Measurements from ENCODE around the gene ADAMTS12. TPM values are rescaled to one million over a fixed set of nuclear protein-coding genes. Genes with fewer than 3 reads are reported as not detected.
A peak's percentile ranks its signal among the peaks of the same experiment; 100 is the strongest.
"Not testable (repeated sequence)": the region's sequence is repeated elsewhere in the genome, so short reads cannot be mapped to it uniquely, and the experiment has no call there.

Gene ADAMTS12
- total RNA-seq, 1 donor from 2014 or later = 49.4 TPM

DNA sequence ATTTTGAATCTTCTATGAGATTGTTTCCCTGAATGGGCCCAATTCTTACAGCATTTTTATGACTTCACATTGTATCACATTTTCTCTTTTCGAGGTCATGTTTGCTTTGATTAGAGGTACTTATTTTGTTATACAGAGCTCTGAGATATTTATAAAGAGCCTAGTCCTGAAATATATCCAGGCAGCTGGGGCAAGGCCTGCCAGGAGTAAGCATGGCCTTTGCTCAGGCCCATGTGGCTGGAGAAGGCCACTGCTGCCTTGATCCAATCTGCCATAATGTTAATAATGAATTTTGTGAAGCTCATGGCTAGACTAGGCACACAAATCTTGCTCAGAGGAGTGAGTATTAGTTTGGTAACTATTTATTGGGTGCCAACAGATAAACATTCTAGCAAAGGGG is 355.0 kb downstream of the ADAMTS12 start:
- no peak for DNase-seq (ENCODE audit: low spot score)

DNA sequence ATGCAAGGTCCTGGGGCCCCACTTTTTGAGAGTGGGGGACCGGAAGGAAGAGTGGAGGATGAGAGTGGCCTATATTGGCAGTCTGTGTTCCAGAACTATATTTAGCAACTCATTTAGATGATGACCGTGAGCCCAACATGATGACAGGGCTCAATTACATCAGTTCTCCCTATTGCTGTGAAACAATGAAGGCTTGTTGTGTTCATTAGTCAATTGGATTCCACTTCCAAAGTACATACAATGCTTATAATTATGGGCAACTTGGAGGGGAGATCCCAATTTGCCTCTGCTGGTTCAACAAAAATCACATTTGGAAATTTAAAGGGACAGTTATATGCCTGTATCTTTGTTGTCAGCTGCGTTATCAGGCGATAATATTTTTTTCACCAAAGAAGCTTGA is 360.0 kb downstream of the ADAMTS12 start:
- no peak for DNase-seq (ENCODE audit: low spot score)

DNA sequence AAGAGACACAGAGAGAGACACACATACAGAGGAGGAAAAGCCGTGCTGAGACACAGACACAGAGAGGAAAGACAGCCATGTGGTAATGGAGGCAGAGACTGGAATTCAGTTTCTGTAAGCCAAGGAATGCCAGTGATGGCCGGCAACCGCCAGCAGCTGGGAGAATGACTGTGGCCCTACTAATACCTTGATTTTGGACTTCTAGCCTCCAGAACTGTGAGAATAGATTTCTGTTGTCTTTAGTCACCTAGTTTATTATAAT is 360.8 kb downstream of the ADAMTS12 start:
- DNase-seq (ENCODE audit: low spot score) = no peak

DNA sequence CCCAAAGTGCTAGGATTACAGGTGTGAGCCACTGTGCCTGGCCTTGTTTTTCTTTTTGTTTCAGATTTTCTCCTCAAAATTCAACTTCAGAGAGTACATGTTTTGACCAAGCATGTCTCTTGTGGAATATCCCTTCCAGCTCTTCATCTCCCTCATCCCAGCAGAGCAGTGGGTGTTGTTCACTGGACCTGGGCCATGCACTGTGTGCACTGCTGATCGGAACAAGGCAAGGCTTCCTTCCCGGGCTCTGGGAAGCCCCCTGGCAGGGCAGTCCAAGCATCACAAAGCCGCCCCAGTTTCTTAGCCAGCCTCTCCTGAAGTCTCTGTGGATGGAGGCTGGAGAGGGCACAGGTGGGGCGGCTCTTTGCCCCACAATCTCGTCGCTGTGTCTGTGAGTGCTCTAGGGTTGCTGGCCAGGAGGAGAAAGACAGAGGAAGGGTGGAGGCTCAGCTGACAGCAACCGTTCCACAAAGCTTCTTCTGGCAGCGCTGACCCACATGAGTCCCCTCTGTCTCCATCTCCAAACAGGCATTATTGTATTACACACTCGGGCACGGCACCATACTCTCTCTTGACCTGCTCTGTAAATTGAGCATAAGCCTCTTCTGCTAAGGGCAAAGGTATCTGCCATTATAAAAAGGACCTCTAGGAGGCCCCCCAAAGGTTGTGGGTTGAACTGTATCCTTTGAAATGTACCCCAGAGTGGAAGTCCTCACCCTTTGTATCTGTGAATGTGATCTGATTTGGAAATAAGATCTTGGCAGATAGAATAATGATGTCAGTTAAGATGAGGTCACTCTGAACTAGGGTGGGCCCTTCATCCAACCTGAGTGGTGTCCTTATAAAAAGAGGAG is 361.4 kb downstream of the ADAMTS12 start:
- DNase-seq (ENCODE audit: low spot score) = no peak

DNA sequence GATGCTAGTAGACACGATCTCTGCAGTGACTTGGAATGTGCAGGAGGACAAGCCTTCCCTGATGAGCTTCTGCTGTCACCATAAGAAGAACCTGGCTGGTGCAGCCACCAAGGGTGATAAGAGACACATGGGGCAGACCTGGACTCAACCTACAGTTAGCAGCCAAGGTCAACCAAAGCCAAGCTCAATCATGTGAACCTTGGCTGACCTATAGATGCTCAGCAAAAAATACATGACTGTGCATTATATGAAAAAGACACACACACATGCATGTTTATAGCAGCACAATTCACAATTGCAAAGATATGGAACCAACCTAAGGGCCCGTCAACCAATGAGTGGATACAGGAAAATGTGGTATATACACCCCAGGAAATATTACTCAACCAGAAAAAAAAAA is 364.1 kb downstream of the ADAMTS12 start:
- no peak for DNase-seq (ENCODE audit: low spot score)

DNA sequence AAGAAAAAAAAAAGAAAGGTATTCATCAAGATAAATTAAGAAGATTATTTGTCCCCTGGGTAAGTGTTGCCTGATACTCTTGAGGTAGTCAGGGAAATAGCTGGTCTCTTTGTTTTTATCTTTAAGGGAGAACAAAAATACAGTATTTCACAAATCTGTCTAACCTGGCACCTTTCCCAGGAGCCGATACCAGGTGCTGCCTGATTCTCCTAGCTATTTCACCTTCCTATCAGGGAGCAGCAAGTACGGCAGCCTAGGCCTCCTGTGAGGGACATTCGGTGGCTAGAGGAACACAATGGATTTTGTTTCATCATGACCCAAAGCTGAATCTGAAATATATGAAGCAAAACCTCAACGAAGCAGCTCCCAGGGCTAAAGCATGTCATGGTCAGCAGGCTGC is 365.0 kb downstream of the ADAMTS12 start:
- DNase-seq (ENCODE audit: low spot score) = peak; percentile 8

DNA sequence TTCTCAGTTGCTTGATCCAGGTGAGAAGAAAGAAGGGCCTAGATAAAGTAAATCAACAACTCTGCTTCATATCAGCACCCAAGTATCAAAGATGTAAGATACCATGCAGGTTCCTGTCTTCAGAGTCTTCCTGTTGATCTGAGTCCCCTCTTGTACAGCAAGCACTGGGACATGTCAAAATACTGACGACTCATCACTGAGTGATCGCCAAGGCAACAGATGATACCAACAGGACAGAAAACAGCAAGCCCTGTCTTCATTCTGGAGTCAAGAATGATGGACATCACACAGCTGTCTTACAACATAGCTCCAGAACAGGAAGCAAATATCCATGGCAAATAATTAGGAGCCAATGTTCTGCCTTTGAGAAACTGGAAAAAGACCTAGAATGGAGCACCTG is 367.3 kb downstream of the ADAMTS12 start:
- no peak for DNase-seq (ENCODE audit: low spot score)

DNA sequence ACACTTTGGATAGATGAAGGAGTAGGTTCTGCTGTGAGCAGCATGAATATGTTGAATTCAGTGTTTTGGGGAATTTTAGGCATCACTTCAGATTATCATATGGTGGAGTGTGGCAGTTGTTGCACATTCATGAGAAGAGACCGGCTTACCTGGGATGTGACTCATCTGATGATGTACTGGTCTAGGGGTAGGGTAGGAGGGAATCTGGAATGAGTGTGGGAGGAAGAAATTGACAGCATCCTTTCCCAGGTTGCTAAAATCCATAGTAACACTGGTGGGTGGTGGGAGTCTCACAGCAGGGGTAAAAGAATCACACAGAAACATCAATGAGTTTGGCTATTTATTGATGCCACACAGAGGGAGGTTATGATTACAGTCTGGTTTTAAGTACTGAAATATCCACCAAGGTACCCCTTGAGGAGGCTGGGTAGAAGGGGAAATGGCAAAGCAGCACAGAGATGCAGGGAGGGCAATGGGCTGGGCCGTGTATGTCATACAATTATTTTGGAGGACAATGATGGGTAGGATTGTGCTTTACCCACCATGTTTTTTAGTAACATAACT is 368.5 kb downstream of the ADAMTS12 start:
- no peak for DNase-seq (ENCODE audit: low spot score)

DNA sequence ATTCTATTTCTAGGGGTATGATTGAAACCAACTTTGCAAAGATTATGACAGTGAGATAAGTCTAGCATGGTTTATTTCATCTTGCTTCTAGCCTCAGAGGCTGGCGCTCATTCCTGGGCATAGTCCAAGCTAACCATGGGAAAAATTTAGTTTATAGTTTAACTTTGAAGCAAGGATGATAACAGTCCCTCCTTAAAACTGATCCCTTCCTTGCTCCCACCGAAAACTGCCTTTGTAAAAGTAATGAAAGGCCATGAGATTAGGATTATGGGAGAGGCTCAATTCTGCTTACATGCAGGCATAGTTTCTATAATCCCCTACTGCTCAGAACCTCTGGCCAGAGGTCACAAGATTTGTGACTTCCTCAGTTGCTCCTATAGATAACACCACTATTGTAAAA is 375.4 kb downstream of the ADAMTS12 start:
- DNase-seq (ENCODE audit: low spot score) = peak; percentile 94

DNA sequence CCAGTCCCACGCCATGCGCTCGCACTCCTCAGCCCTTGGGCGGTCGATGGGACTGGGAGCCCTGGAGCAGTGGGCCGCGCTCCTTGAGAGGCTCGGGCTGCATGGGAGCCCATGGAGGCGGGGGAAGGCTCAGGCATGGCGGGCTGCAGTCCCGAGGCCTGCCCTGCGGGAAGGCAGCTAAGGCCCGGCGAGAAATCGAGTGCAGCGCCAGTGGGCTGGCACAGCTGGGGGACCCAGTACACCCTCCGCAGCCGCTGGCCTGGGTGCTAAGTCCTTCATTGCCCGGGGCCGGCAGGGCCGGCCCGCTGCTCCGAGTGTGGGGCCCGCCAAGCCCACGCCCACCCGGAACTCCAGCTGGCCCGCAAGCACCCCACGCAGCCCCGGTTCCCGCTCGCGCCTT is 376.4 kb downstream of the ADAMTS12 start:
- DNase-seq (ENCODE audit: low spot score) = not testable (repeated sequence)

DNA sequence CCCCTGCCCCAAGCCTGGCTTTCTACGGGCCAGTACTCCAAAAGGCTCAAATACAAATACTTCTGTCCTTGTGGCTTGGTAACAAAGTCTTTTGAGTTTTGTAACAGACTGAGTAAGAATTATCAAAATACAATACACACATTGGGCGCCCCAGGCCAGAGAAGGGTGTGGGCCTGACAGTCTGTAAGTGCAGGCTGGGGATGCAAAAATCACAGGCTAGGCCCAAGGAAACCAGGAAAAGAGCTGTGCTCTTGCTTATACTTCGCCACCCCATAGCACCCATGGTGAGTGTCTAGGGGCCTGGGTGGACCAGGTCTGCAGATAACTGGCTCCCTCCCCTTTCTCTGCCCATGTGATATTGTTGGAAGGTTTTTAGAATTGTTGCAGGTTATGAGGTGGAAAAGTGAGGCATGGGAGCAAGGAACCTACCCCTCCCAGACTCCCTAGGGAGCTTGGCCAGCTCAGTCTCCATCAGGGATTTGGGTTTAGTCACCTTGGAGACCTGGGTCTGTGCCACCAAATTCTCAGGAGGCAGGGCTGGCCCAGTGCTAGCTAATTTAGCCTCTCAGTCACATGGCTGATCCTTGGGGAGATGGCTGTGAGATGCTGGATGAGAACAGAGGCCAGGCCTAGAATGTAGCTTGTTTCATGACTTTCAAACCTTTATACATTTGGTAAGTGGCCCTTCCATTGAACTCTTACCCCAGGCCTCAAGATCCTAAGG is 378.2 kb downstream of the ADAMTS12 start:
- no peak for DNase-seq (ENCODE audit: low spot score)

DNA sequence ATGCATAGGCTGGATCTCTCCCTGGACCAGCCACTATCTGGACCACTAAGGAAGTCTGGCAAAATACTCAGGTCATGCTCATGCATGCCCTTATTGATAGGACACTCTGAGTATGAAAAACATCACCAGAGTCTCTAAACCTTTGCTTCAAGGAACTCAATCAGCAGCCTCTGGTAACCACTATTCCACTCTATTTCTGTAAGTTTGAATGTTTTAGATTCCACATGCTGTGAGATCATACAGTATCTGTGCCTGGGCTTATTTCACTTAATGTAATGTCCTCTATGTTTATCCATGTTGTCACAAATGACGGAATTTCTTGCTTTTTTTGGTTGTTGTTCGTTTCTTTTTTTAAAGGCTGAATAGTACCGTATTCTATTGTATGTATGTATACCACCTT is 382.8 kb downstream of the ADAMTS12 start:
- peak; percentile 32 for DNase-seq (ENCODE audit: low spot score)

DNA sequence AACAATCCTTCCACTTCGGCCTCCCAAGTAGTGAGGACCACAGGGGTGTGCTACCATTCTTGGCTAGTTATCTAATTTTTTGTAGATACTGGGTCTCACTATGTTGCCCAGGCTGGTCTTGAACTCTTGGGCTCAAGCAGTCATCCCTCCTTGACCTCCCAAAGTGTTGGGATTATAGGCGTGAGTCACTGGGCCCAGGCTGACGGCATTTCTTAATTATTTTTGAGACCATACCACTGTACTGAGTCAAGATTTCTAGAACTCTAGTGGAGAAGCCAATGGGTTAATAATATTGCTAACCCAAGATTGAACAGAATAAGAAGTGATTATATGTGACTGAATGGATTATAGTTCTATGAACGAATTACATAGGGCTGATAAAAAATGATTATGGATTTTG is 384.4 kb downstream of the ADAMTS12 start:
- DNase-seq (ENCODE audit: low spot score) = no peak

DNA sequence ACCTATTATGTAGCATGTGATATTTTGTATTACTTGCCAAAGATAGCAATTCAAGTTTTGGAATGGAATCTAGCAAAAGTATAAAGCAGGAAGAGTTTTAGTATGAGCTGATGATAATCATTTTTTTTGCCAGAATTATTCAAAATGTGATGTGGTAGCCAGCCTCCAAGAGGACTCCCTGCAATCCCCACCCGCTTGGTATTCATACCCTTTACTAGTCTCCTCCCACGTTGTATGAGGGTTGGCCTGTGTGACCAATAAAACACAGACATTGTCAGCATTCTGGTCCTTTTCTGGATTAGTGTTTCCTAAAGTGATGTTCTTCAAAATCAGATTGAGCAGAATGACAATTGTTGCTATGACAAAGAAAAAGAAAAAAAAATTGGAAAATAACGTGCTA is 387.2 kb downstream of the ADAMTS12 start:
- DNase-seq (ENCODE audit: low spot score) = no peak

DNA sequence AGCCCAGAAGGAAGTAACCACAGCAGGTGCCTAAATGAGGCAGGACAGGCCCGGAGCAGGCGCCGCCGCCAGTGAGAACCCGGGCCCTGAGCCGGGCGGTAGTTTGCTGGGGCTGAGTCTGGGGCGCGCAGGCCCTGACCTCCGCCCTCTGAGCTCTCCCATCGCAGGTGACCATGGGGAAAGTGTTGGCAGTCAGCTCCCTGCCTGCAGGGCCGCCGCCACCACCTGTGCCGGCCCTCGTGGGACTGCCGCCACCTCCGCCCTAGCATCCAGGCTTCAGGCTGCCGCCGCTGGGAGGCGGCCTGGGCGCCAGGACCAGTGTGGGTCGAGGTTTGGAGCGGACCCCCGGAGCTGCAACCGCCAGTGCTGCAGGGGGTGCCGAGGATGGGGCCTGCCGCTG is 389.9 kb downstream of the ADAMTS12 start:
- no peak for DNase-seq (ENCODE audit: low spot score)

DNA sequence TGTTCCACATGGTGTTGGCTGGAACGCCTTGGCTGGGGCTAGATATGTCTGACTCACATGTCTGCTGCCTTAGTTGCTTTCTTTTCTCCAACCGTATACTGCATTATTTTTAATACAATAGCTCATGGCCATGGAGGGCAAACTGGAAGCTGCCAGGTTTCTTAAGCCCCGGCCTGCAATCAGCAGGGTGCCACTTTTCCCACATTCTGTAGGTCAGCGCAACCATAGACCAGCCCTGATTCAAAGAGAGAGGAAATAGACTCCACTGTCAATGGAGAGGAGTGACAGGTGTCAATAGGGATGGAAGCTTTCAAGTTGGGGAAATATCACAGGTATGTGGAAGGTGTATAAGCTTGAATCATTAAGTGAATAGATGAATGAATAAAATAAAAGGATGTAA is 390.5 kb downstream of the ADAMTS12 start:
- DNase-seq (ENCODE audit: low spot score) = no peak

DNA sequence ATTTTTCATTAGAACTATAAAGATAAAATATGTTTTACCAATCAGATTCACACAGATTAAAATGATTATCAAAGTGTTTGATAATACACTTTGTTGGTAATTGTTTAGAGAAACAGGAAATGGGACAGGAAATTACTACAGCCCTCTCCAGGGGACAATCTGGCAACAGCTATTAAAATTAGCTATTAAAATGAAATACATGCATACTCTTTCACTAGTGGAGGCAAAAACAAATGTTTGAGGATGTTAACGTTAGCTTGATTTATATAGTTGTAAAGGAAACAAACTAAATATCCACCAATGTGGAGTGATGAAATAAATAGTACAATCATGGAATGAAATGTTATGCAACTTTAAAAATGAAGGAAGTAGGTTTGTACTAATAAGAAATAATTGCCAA is 397.3 kb downstream of the ADAMTS12 start:
- no peak for DNase-seq (ENCODE audit: low spot score)

DNA sequence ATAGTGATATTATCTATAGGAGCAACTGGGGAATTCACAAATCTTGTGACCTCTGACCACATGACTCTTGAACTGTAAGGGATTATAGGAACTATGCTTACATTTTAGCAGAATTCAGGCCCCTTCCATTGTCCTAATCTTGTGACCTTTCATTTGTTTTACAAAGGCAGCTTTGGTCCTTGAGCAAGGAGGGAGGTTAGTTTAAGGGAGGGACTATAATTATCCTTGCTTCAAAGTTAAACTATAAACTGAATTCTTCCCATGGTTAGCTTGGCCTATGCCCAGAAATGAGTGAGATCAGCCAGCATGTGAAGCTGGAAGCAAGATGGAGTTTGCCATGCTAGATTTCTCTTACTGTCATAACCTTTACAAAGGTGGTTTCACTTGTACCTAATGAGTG is 399.8 kb downstream of the ADAMTS12 start:
- peak; percentile 19 for DNase-seq (ENCODE audit: low spot score)

DNA sequence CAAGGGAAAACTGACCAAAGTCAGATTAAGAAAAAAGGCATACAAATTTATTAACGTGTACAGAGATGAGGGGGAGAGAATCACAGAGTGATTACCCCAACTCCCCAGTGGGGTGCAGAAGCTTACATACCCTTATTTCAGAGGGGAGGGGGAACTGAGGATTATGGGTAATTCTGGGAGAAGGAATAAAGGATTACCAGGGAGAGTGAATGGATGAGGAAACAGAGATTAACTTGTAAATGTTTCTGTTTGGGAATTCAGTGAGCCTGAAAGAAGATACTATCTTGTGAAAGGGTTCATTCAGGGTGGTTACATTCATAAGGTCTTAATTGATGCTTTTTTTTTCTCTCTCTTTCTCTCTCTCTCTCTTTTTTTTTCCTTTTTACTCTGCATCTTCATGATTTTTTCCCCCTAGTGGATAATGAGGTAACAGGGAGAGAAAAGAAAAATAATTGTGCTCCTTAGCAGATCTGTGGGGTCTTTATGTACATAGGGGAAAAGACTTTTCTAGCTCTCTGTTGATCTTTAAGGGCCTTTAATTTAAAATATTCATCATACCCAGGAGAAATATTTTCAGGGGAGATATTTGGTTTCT is 401.6 kb downstream of the ADAMTS12 start:
- DNase-seq (ENCODE audit: low spot score) = no peak

DNA sequence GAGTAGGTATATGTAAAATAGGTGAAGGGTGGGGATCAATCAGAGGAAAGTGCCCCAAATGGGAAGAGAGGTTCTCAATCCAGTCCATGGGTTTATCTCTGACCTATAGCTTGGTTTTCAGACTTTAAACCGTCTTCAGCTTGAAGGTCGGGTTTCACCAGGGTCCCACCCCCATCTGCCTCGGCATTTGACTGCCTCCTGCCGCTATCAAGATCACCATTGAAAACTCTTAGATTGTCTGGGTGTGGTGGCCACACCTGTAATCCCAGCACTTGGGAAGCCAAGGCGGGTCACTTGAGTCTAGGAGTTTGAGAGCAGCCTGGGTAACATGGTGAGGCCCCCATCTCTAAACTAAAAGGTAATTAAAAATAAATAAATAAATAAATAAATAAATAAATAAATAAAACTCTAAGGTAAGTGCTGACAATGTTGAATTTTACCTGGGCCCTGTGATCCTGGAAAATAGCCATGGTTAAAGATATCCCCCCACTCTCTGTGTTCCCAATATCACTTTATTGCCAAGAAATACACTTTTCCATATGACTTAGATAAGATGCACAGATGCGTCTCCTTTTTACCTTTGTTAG is 402.2 kb downstream of the ADAMTS12 start:
- no peak for DNase-seq (ENCODE audit: low spot score)

DNA sequence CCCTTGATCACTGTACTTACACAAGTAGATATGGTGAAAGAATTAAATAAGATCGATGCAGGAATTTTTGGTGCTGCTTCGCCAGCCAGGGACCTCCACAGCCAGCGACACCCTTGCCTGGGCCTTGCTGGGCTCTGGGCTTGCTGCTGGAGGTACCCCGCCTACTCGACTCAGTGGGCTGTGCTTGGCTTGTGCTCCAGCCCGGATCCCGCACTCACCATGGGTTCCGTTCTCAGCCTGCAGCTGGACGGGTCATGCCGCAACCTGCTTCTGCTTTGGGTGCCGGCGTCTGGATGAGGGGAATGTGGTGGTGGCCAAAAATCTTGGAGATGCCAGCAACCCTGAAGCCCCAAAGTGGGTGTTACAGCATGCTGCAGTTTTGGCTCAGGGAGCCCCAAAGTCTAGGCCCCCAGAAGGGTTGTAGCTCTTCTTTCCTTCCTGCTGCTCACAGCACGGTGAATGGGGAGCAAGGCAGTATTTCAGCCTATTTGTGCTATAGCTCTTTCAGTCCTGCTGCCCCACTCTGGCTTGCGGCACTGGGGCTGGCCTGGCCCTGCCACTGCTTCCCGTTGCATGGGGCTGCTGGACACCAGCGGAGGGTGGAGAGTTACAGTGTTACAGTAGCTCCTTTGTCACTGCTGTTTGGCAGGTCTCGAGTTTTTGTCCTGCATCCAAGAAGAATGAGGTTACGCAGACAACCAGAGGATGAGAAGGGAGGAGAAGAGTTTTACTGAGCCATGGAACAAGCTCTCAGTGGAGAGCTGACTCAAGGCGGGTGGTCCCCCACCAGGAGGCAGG is 403.0 kb downstream of the ADAMTS12 start:
- DNase-seq (ENCODE audit: low spot score) = no peak
